Sigmoid colon (tissue), 3 donors: ENCODE data around the gene RPS27L.

ENCODE experiments used
- CTCF ChIP-seq, 4 experiments: fragments of 450-650 bp in 3 of 4; fragments of 200-600 bp in 1 of 4; IDR thresholded peaks; one replicate each; pipeline ENCODE4 v1.5.1; 2016 to 2019; ENCODE audit warnings: antibody characterized with exemption in 4 of 4, mild to moderate bottlenecking in 3 of 4, moderate library complexity in 2 of 4
- POLR2A ChIP-seq, 2 donors: fragments of 450-650 bp; IDR thresholded peaks; one replicate each; pipeline ENCODE4 v1.6.1; 2016; ENCODE audit warnings: antibody characterized with exemption in 2 of 2, mild to moderate bottlenecking in 2 of 2, moderate library complexity in 2 of 2

GRCh38 chr15:63191895-63192618 is 34.8 kb upstream of the RPS27L start:
- TF ChIP-seq CTCF (IDR thresholded peaks at IDR 0.05) = no peak
- no peak for TF ChIP-seq POLR2A (IDR thresholded peaks at IDR 0.05)
